KMS-11 (cell line): Measurements from ENCODE around the gene TNNI2.

Experiments
- H2AFZ ChIP-seq: fragments of 200-600 bp; sonication (generic); 2 replicates; pipeline ENCODE4 v1.6.1; 2016; ENCODE audit warnings: antibody characterized with exemption, mixed run types, low read depth
- H3K27ac ChIP-seq: fragments of 200-600 bp; sonication (generic); 2 replicates; pipeline ENCODE4 v1.6.1; 2016; ENCODE audit warnings: mild to moderate bottlenecking, mixed run types
- H3K27me3 ChIP-seq: fragments of 200-600 bp; sonication (generic); 2 replicates; pipeline ENCODE4 v1.6.1; 2017; ENCODE audit warnings: mild to moderate bottlenecking, low read depth, mixed run types, moderate library complexity; ENCODE audit not compliant: insufficient read depth
- H3K36me3 ChIP-seq: fragments of 200-600 bp; sonication (generic); 2 replicates; pipeline ENCODE4 v1.6.1; 2017; ENCODE audit warnings: mild to moderate bottlenecking, mixed run types; ENCODE audit not compliant: insufficient read depth
- H3K4me1 ChIP-seq: fragments of 200-600 bp; sonication (generic); 2 replicates; pipeline ENCODE4 v1.6.1; 2016; ENCODE audit warnings: mild to moderate bottlenecking, low read depth, mixed run types; ENCODE audit not compliant: poor library complexity, severe bottlenecking
- H3K4me2 ChIP-seq: fragments of 200-600 bp; sonication (generic); 2 replicates; pipeline ENCODE4 v1.7.0; 2016; ENCODE audit warnings: mild to moderate bottlenecking, mixed run types
- H3K4me3 ChIP-seq: fragments of 200-600 bp; sonication (generic); IDR thresholded peaks from 2 replicates; pipeline ENCODE4 v1.6.1; 2017; ENCODE audit warnings: low read depth, low read length, mixed read lengths; ENCODE audit not compliant: insufficient read depth
- H3K79me2 ChIP-seq: fragments of 200-600 bp; sonication (generic); 2 replicates; pipeline ENCODE4 v1.6.1; 2016; ENCODE audit warnings: low read depth, mixed run types; ENCODE audit not compliant: insufficient read depth
- H3K9ac ChIP-seq: fragments of 200-600 bp; sonication (generic); 2 replicates; pipeline ENCODE4 v1.6.1; 2016; ENCODE audit warnings: mild to moderate bottlenecking, mixed run types
- H4K20me1 ChIP-seq: fragments of 200-600 bp; sonication (generic); 2 replicates; pipeline ENCODE4 v1.6.1; 2016; ENCODE audit warnings: mild to moderate bottlenecking, mixed run types; ENCODE audit not compliant: insufficient read depth
- TF ChIP-seq, protein P1 (sequence below): fragments of 200-600 bp; sonication (generic); conservative IDR thresholded peaks from 2 replicates; pipeline ENCODE4 v1.6.1; 2017; ENCODE audit warnings: low read depth, mild to moderate bottlenecking, antibody characterized with exemption, low read length, moderate library complexity, mixed read lengths

TNNI2 gene

DNA sequence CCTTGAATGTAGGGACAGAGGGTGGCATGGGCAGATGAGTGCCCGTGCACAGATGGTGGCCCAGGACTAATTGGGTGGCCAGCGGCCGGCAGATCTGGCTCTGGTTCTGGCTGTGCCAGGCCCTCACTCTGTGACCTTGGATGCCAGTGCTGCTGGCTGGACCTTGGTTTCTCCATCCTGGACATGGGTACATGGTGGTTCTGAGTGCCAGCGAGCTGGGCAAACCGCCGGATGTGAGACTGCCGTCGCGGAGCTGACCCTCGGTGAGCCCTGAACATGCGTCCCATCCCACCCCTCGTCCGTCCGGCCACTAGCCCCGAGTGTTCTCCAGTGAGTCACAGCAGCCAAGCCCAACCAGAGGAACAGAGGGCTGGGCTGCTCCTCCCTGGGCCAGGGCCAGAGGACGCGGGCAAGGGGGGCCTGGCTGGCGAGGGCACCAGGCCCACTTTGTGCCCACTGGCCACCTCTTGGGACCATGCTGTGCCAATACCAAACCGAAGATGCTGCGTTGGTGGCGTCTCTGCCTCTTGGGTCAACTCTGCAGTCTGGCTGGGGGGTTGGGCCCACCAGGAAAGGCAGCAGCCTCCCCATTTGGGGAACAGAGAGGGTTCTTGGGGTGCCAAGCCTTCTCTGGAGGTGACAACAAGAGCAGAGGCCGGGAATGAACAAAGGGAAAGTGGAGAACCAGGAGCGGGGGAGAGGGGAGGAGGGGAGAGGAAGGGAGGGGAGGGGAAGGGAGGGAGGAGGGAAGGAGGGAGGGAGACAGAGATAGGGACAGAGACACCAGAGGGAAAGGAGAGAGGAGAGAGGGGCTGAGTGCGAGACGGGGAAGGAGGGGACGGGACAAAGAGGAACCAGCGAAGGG, 24.8 kb downstream of the TNNI2 start:
- Histone ChIP-seq H3K79me2 (no peaks in the 10 kb centered on the region), H3K36me3 (no peaks in the 10 kb centered on the region), H4K20me1 (no peaks in the 10 kb centered on the region), H3K4me1 (no peaks in the 10 kb centered on the region), H3K4me2 (no peak overlapping the region), H3K27me3 (peaks cover 88% of the 10 kb centered on the region), H3K9ac (no peak overlapping the region), H2AFZ (no peak overlapping the region), H3K27ac (no peak overlapping the region), H3K4me3 (no peak overlapping the region)
- TF ChIP-seq, protein P1, sequence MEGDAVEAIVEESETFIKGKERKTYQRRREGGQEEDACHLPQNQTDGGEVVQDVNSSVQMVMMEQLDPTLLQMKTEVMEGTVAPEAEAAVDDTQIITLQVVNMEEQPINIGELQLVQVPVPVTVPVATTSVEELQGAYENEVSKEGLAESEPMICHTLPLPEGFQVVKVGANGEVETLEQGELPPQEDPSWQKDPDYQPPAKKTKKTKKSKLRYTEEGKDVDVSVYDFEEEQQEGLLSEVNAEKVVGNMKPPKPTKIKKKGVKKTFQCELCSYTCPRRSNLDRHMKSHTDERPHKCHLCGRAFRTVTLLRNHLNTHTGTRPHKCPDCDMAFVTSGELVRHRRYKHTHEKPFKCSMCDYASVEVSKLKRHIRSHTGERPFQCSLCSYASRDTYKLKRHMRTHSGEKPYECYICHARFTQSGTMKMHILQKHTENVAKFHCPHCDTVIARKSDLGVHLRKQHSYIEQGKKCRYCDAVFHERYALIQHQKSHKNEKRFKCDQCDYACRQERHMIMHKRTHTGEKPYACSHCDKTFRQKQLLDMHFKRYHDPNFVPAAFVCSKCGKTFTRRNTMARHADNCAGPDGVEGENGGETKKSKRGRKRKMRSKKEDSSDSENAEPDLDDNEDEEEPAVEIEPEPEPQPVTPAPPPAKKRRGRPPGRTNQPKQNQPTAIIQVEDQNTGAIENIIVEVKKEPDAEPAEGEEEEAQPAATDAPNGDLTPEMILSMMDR = no peak

DNA sequence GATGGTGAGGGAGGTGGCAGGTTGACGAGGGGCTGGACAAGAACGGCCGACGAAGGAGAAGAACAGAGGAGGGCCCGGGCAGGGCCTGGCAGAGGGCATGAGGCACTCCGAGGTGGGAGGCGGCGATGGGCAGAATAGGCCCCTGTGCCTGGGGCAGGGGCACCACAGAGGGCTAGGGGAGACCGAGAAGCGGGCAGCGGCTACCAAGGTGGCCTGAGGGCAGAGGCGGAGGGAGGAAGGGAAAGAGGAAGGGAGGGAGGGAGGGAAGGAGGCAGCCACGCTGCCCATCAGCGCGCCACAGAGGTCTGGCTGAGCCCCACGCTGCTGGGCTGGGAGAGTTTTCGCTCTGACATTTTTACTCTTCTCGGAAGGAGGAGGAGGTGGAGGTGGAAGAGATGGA, 25.4 kb downstream of the TNNI2 start:
- TF ChIP-seq, protein P1 = no peak
- no peak overlapping the region for H2AFZ ChIP-seq
- H3K4me1 ChIP-seq = no peaks in the 10 kb centered on the region
- peaks cover 89% of the 10 kb centered on the region for H3K27me3 ChIP-seq
- H3K79me2 ChIP-seq = no peaks in the 10 kb centered on the region
- H3K9ac ChIP-seq = no peak overlapping the region
- no peaks in the 10 kb centered on the region for H3K36me3 ChIP-seq
- H4K20me1 ChIP-seq = no peaks in the 10 kb centered on the region
- no peak overlapping the region for H3K4me2 ChIP-seq
- H3K4me3 ChIP-seq = no peak overlapping the region
- H3K27ac ChIP-seq = no peak overlapping the region

DNA sequence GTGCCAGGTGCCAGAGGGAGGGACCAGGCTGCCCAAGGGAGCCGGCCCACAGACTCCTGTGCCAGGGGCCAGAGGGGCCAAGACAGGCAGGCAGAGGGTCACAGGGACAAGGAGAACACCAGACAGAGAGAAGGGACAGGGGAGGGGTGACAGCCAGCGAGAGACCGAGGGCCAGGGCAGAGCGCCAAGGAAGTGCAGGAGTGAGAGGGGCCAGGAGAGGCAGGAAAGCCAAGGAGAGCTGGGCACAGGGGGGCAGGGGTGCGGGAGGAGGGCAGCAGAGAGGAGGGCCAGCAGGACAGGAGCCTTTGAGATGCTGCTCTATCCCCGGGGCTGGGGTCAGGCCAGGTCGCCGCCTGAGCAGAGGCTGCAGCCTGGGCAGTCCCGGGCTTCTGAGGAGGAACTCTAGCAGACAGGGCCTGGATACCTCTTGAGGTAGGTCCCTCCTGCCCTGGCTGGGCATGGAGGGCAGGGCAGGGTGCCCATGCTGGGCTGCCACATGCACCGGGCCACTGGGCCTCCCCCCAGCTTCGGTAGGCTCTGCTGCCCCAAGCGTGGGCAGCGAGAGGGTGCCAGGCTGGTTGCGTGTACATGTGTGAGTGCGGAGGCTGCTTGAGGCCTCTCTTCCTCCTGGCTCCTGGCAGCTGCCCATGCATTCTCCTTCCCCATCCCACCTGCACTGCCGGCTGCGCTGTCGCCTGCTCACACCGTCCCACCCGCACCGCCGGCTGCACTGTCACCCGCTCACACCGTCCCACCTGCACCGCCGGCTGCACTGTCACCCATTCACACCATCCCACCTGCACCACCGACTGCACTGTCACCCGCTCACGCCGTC, 26.3 kb downstream of the TNNI2 start:
- H3K27me3 ChIP-seq = peaks cover 90% of the 10 kb centered on the region

DNA sequence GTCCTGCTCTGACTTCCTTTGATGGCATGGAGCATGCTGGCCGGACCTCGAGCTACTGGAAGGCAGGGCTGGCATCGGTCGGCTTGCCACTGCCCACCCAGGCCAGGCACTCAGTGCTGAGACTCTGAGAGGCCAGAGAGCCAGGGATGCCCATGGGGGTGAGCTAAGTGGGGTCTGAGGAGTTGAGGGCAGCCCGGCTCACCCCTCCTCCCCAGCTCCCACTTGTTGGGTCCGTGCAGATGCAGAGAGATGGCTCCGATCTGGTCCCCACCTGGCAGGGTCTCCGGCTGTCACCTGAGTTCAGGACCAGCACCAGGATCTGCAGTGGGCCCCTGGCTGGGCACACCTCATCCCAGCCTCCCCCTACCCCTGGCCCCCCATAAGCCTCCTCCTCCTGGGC, 27.4 kb downstream of the TNNI2 start:
- Histone ChIP-seq H3K79me2 (no peaks in the 10 kb centered on the region), H3K4me1 (no peaks in the 10 kb centered on the region), H3K4me3 (no peak overlapping the region), H4K20me1 (no peaks in the 10 kb centered on the region), H3K4me2 (no peak overlapping the region), H3K27ac (no peak overlapping the region), H2AFZ (no peak overlapping the region), H3K9ac (no peak overlapping the region), H3K27me3 (peaks cover 90% of the 10 kb centered on the region), H3K36me3 (no peaks in the 10 kb centered on the region)
- TF ChIP-seq, protein P1 = no peak

More for the DNA sequence above, 26.3 kb downstream of the TNNI2 start:
- Histone ChIP-seq H3K36me3 (no peaks in the 10 kb centered on the region), H3K4me3 (no peak overlapping the region), H2AFZ (no peak overlapping the region), H3K27ac (no peak overlapping the region), H3K4me2 (no peak overlapping the region), H3K4me1 (no peaks in the 10 kb centered on the region), H3K9ac (no peak overlapping the region), H3K79me2 (no peaks in the 10 kb centered on the region), H4K20me1 (no peaks in the 10 kb centered on the region)
- TF ChIP-seq, protein P1 = no peak
